Hepatocyte (in vitro differentiated cells): ENCODE results near the gene ADAMTS4.

ENCODE experiments used
- EZH2phosphoT487 ChIP-seq: fragments of 200-600 bp; sonication (generic); IDR thresholded peaks from one replicate; pipeline ENCODE4 v1.6.1; 2018; ENCODE audit warnings: antibody characterized with exemption, mild to moderate bottlenecking, low read depth, moderate library complexity; ENCODE audit not compliant: unreplicated experiment, severe bottlenecking
- TF ChIP-seq, protein P1 (sequence below): fragments of 200-600 bp; sonication (generic); IDR thresholded peaks from 2 replicates; pipeline ENCODE4 v1.5.1; 2016; ENCODE audit warnings: antibody characterized with exemption, mild to moderate bottlenecking; ENCODE audit not compliant: poor library complexity

DNA sequence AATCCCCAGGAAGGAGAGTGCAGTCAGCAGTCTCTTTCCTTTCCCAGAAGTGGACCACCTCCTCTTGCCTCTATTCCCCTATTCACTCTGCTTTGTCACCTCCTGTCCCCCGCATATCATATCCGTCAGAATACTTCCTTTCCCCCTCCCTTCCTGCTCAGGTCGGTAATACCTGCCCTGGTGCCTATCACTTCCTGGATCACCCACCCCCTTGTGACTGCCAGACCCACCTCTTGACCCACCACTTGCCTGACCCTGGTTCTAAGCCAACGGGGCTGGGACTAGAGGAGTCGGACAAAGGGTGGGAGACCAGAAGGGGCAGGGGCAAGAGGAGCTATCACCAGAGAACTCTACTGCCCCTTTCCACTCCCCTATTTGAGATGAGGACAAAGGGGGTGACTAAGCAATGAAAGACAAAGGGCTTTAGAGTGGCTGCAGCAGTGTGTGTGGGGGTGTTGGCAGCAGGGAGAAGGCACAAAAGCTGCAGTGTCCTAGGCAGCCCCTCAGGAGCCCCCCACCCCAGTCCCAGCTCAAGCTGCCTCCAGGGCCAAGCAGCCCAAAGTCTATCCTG, 1.7 kb upstream of the ADAMTS4 start:
- TF ChIP-seq, protein P1, sequence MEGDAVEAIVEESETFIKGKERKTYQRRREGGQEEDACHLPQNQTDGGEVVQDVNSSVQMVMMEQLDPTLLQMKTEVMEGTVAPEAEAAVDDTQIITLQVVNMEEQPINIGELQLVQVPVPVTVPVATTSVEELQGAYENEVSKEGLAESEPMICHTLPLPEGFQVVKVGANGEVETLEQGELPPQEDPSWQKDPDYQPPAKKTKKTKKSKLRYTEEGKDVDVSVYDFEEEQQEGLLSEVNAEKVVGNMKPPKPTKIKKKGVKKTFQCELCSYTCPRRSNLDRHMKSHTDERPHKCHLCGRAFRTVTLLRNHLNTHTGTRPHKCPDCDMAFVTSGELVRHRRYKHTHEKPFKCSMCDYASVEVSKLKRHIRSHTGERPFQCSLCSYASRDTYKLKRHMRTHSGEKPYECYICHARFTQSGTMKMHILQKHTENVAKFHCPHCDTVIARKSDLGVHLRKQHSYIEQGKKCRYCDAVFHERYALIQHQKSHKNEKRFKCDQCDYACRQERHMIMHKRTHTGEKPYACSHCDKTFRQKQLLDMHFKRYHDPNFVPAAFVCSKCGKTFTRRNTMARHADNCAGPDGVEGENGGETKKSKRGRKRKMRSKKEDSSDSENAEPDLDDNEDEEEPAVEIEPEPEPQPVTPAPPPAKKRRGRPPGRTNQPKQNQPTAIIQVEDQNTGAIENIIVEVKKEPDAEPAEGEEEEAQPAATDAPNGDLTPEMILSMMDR = no peak
- no peak for TF ChIP-seq EZH2phosphoT487
